GM20000 (cell line): ENCODE measurements around the gene USP22.

Source experiments
- DNase-seq: peaks from one replicate; pipeline ENCODE4 v3.0.0; 2012; ENCODE audit warnings: low spot score
- TF ChIP-seq, protein P1 (sequence below): IDR thresholded peaks from 2 replicates; pipeline ENCODE4 v1.5.1; 2012; ENCODE audit warnings: mild to moderate bottlenecking, control low read depth; ENCODE audit errors: extremely low read depth, missing control alignments

The USP22 gene

DNA sequence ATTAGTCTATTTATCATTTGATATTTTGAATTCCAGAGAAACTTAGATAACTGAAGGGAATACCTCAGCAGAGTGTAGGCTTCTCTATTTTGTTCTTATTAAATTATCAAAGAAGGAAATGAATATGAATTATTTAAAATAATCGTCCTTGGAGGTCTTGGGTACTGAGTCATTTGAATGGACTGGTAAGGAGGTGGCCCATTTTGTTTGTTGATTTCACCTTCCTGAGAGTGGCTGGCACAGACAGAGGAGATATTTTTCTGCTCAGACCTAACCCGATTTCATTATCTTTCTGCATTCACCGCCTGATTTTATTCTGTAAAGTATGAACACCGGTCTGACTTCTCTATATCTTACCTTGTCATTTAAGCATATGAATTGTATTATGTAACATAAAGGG lies 88.0 kb downstream of the USP22 start:
- DNase-seq = no peak
- TF ChIP-seq, protein P1, sequence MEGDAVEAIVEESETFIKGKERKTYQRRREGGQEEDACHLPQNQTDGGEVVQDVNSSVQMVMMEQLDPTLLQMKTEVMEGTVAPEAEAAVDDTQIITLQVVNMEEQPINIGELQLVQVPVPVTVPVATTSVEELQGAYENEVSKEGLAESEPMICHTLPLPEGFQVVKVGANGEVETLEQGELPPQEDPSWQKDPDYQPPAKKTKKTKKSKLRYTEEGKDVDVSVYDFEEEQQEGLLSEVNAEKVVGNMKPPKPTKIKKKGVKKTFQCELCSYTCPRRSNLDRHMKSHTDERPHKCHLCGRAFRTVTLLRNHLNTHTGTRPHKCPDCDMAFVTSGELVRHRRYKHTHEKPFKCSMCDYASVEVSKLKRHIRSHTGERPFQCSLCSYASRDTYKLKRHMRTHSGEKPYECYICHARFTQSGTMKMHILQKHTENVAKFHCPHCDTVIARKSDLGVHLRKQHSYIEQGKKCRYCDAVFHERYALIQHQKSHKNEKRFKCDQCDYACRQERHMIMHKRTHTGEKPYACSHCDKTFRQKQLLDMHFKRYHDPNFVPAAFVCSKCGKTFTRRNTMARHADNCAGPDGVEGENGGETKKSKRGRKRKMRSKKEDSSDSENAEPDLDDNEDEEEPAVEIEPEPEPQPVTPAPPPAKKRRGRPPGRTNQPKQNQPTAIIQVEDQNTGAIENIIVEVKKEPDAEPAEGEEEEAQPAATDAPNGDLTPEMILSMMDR = no peak

DNA sequence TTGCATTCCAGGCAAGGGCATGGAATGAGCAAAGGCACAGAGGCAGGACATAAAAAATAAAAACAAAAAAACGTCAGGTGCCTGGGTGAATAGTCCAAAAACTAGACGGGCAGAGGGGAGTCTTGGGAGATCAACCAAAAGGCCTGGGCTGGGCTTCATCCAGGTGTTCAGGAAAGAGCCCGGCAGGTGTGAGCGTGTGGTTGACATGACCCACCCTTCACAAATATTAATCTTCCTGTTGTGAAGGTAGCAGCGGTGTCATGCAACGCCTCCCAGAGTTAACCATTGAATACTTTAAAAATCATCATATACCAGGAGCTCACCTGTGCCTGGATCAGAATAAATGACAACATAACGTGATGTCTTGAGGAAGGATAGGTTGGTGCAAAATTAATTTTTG lies 90.6 kb downstream of the USP22 start:
- TF ChIP-seq, protein P1 = no peak
- no peak for DNase-seq
